ENCODE results near the gene CYP4B1.

DNA sequence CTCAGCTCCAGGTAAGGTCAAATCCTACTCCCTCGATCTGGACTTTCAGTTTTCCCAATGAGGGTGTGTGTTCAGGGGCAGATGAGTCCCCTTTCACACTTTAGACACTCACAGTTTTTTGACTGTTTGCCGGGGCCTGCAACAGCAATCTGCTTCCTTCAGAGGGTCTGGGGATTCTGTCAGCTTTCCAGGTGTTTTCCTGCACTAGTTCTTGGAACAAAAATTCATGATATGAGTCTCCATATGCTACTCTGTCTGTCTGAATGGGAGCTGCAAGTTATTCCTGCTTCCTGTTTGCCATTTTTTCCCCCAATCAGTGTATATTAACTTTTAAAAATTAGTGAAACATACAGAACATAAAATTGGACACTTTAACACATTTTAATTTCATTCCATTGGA lies 24.3 kb downstream of the CYP4B1 start:
- TF ChIP-seq, protein P1, sequence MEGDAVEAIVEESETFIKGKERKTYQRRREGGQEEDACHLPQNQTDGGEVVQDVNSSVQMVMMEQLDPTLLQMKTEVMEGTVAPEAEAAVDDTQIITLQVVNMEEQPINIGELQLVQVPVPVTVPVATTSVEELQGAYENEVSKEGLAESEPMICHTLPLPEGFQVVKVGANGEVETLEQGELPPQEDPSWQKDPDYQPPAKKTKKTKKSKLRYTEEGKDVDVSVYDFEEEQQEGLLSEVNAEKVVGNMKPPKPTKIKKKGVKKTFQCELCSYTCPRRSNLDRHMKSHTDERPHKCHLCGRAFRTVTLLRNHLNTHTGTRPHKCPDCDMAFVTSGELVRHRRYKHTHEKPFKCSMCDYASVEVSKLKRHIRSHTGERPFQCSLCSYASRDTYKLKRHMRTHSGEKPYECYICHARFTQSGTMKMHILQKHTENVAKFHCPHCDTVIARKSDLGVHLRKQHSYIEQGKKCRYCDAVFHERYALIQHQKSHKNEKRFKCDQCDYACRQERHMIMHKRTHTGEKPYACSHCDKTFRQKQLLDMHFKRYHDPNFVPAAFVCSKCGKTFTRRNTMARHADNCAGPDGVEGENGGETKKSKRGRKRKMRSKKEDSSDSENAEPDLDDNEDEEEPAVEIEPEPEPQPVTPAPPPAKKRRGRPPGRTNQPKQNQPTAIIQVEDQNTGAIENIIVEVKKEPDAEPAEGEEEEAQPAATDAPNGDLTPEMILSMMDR (conservative IDR thresholded peaks at IDR 0.05 in 1 of 2, IDR thresholded peaks at IDR 0.05 in 1 of 2; ENCODE audit: low read depth in 1 of 2, low read length in 2 of 2) = no peak
- no peak for TF ChIP-seq EZH2 (IDR thresholded peaks at IDR 0.05; ENCODE audit: low read length, missing control alignments)
